C4-2B (cell line): ENCODE results near the gene PAK1.

Experiments
- ZFX ChIP-seq: fragments of 450-650 bp; IDR thresholded peaks from 2 replicates; pipeline ENCODE4 v1.6.1; 2017
- TF ChIP-seq, protein P1 (sequence below): fragments of 450-650 bp; conservative IDR thresholded peaks from 2 replicates; pipeline ENCODE4 v1.5.1; 2017; ENCODE audit warnings: mild to moderate bottlenecking

DNA sequence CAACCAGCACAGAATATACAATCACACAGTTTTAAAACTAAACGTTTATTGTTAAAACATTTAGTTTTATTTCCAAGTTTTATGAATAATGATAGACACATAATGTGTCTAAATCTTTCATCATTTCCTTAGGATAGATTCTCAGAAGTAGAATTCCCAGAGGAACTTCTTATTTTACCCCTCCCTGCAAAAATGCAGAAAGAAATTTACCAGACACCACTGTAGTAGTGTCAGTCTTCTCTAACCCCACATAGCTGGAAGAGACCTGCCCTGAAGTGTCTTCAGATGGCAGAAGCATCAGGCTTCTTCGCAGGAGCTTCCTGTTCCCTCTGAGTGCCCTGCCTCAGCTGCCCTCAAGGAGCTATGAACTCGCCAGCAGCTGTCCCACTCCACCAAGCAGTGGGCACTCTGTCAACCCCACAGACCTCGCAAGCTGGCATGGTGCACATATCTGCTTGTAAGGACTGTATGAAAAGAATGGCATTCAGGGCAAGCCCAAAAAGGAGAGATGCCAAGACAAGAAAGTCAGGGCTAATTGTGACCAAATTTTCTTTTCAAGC, 28.5 kb upstream of the PAK1 start:
- TF ChIP-seq, protein P1, sequence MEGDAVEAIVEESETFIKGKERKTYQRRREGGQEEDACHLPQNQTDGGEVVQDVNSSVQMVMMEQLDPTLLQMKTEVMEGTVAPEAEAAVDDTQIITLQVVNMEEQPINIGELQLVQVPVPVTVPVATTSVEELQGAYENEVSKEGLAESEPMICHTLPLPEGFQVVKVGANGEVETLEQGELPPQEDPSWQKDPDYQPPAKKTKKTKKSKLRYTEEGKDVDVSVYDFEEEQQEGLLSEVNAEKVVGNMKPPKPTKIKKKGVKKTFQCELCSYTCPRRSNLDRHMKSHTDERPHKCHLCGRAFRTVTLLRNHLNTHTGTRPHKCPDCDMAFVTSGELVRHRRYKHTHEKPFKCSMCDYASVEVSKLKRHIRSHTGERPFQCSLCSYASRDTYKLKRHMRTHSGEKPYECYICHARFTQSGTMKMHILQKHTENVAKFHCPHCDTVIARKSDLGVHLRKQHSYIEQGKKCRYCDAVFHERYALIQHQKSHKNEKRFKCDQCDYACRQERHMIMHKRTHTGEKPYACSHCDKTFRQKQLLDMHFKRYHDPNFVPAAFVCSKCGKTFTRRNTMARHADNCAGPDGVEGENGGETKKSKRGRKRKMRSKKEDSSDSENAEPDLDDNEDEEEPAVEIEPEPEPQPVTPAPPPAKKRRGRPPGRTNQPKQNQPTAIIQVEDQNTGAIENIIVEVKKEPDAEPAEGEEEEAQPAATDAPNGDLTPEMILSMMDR = no peak
- no peak for TF ChIP-seq ZFX
